ENCODE results near the gene CRCP.
"Not testable (repeated sequence)": the region's sequence is repeated elsewhere in the genome, so short reads cannot be mapped to it uniquely, and the experiment has no call there.

Gene CRCP

GRCh38 chr7:66082886-66083415 is 31.7 kb upstream of the CRCP start:
- no peaks in the 10 kb centered on the region for H3K9me3 ChIP-seq (replicated peaks in 1 of 11)

GRCh38 chr7:66083677-66084076 is 31.0 kb upstream of the CRCP start:
- no peak overlapping the region for H3K9ac ChIP-seq
- peaks cover 0 to 11% (median 7%) of the 10 kb centered on the region in 10 experiments; a peak in 12 of 20 replicates for H3K4me1 ChIP-seq
- H3K9me3 ChIP-seq (replicated peaks in 1 of 11) = no peaks in the 10 kb centered on the region
- peaks cover 16 to 99% (median 76%) of the 10 kb centered on the region in 11 experiments; a peak in 21 of 22 replicates for H3K36me3 ChIP-seq
- TF ChIP-seq Cebpa-rat (IDR thresholded peaks at IDR 0.05) = no peak
- H3K4me3 ChIP-seq = no peak overlapping the region
- no peaks in the 10 kb centered on the region for H3K27me3 ChIP-seq
- H3K27ac ChIP-seq = no peak overlapping the region
- H3K4me2 ChIP-seq = no peak overlapping the region
- H4K20me1 ChIP-seq = peaks cover 0 to 53% (median 7%) of the 10 kb centered on the region in 11 experiments; a peak in 8 of 22 replicates

More at GRCh38 chr7:66082886-66083415, 31.7 kb upstream of the CRCP start:
- H4K20me1 ChIP-seq = peaks cover 0 to 53% (median 7%) of the 10 kb centered on the region in 11 experiments; a peak in 9 of 22 replicates
- H3K27ac ChIP-seq = no peak overlapping the region
- no peak overlapping the region for H3K4me2 ChIP-seq
- H3K27me3 ChIP-seq = no peaks in the 10 kb centered on the region
- no peak overlapping the region for H3K9ac ChIP-seq
- peaks cover 16 to 99% (median 76%) of the 10 kb centered on the region in 11 experiments; a peak in 21 of 22 replicates for H3K36me3 ChIP-seq
- peaks cover 4 to 18% (median 14%) of the 10 kb centered on the region in 10 experiments for H3K4me1 ChIP-seq
- H3K4me3 ChIP-seq = no peak overlapping the region
- TF ChIP-seq Cebpa-rat (IDR thresholded peaks at IDR 0.05) = no peak

GRCh38 chr7:66088861-66089838 is 25.5 kb upstream of the CRCP start:
- peaks cover 0 to 22% (median 0%) of the 10 kb centered on the region in 11 experiments; a peak in 5 of 22 replicates for H4K20me1 ChIP-seq

GRCh38 chr7:66092654-66093053 is 22.0 kb upstream of the CRCP start:
- Histone ChIP-seq H3K9ac (no peak overlapping the region), H3K27ac (no peak overlapping the region), H3K4me1 (0 out of 20 replicates have a peak, but pooled peaks cover 0 to 7% (median 0%) of the 10 kb centered on the region in 10 experiments), H4K20me1 (peaks cover 0 to 4% (median 0%) of the 10 kb centered on the region in 11 experiments; a peak in 1 of 22 replicates), H3K4me2 (no peak overlapping the region), H3K27me3 (no peaks in the 10 kb centered on the region), H3K4me3 (no peak overlapping the region), H3K9me3 (replicated peaks in 1 of 11) (no peaks in the 10 kb centered on the region), H3K36me3 (peaks cover 0 to 45% (median 8%) of the 10 kb centered on the region in 11 experiments; a peak in 13 of 22 replicates)
- no peak for TF ChIP-seq Cebpa-rat (IDR thresholded peaks at IDR 0.05)

More at GRCh38 chr7:66088861-66089838, 25.5 kb upstream of the CRCP start:
- Histone ChIP-seq H3K36me3 (peaks cover 6 to 80% (median 27%) of the 10 kb centered on the region in 11 experiments; a peak in 17 of 22 replicates), H3K27me3 (no peaks in the 10 kb centered on the region), H3K4me1 (peaks cover 0 to 9% (median 7%) of the 10 kb centered on the region in 10 experiments; a peak in 11 of 20 replicates), H3K4me3 (no peak overlapping the region), H3K9me3 (replicated peaks in 1 of 11) (no peaks in the 10 kb centered on the region), H3K4me2 (no peak overlapping the region), H3K9ac (no peak overlapping the region), H3K27ac (no peak overlapping the region)
- TF ChIP-seq Cebpa-rat (IDR thresholded peaks at IDR 0.05) = no peak

- no peak for TF ChIP-seq Cebpa-rat (IDR thresholded peaks at IDR 0.05)
- Histone ChIP-seq H3K4me2 (no peak overlapping the region), H3K4me3 (no peak overlapping the region), H3K36me3 (peaks cover 0 to 29% (median 6%) of the 10 kb centered on the region in 11 experiments; a peak in 10 of 22 replicates), H4K20me1 (no peaks in the 10 kb centered on the region), H3K27me3 (no peaks in the 10 kb centered on the region), H3K9me3 (replicated peaks in 1 of 11) (no peaks in the 10 kb centered on the region), H3K27ac (no peak overlapping the region), H3K4me1 (peaks cover 0 to 13% (median 6%) of the 10 kb centered on the region in 10 experiments; a peak in 9 of 20 replicates), H3K9ac (no peak overlapping the region)
These were observed 19.6 kb upstream of the CRCP start for GRCh38 chr7:66095010-66095409.

- Histone ChIP-seq H3K9me3 (replicated peaks in 1 of 11) (no peaks in the 10 kb centered on the region), H3K4me2 (peak overlapping the region in 5 of 11 experiments; percentile 82 to 90 (median 87); a peak in 10 of 22 replicates), H3K9ac (peak overlapping the region in 1 of 11 experiments; percentile 72; a peak in 1 of 22 replicates), H3K27me3 (no peaks in the 10 kb centered on the region), H4K20me1 (no peaks in the 10 kb centered on the region), H3K4me3 (peak overlapping the region in 3 of 10 experiments; percentile 60 to 62 (median 61); a peak in 4 of 20 replicates), H3K27ac (peak overlapping the region in 1 of 11 experiments; percentile 75; a peak in 2 of 22 replicates), H3K36me3 (no peaks in the 10 kb centered on the region; a peak in 1 of 22 replicates), H3K4me1 (peaks cover 7 to 19% (median 14%) of the 10 kb centered on the region in 10 experiments; a peak in 18 of 20 replicates)
- no peak for TF ChIP-seq Cebpa-rat (IDR thresholded peaks at IDR 0.05)
These were observed 15.5 kb upstream of the CRCP start for GRCh38 chr7:66099232-66099550.

- Histone ChIP-seq H3K9me3 (replicated peaks in 1 of 11) (no peaks in the 10 kb centered on the region), H3K36me3 (no peaks in the 10 kb centered on the region; a peak in 1 of 22 replicates), H3K27me3 (no peaks in the 10 kb centered on the region), H3K4me2 (peak overlapping the region; percentile 66 to 90 (median 83)), H3K4me3 (peak overlapping the region; percentile 47 to 70 (median 60)), H3K27ac (peak overlapping the region in 10 of 11 experiments; percentile 31 to 78 (median 72); a peak in 19 of 22 replicates), H3K9ac (peak overlapping the region; percentile 60 to 75 (median 69); a peak in 21 of 22 replicates), H3K4me1 (peaks cover 7 to 18% (median 14%) of the 10 kb centered on the region in 10 experiments; a peak in 18 of 20 replicates), H4K20me1 (no peaks in the 10 kb centered on the region)
- no peak for TF ChIP-seq Cebpa-rat (IDR thresholded peaks at IDR 0.05)
These were observed 14.9 kb upstream of the CRCP start for GRCh38 chr7:66099551-66100407.

GRCh38 chr7:66100408-66101050 is 14.1 kb upstream of the CRCP start:
- Histone ChIP-seq H3K9me3 (replicated peaks in 1 of 11) (no peaks in the 10 kb centered on the region), H3K27ac (peak overlapping the region in 10 of 11 experiments; percentile 31 to 78 (median 72); a peak in 19 of 22 replicates), H3K9ac (peak overlapping the region; percentile 60 to 75 (median 69); a peak in 21 of 22 replicates), H3K4me3 (peak overlapping the region; percentile 47 to 70 (median 60)), H3K4me1 (peaks cover 7 to 18% (median 14%) of the 10 kb centered on the region in 10 experiments; a peak in 18 of 20 replicates), H3K36me3 (no peaks in the 10 kb centered on the region), H4K20me1 (no peaks in the 10 kb centered on the region), H3K27me3 (no peaks in the 10 kb centered on the region), H3K4me2 (peak overlapping the region; percentile 66 to 90 (median 83))
- no peak for TF ChIP-seq Cebpa-rat (IDR thresholded peaks at IDR 0.05)

- H3K27ac ChIP-seq; H3K27me3 ChIP-seq; H4K20me1 ChIP-seq; H3K9ac ChIP-seq; H3K9me3 ChIP-seq (replicated peaks in 1 of 11); H3K4me2 ChIP-seq; H3K36me3 ChIP-seq; H3K4me3 ChIP-seq: not testable (repeated sequence)
- H3K4me1 ChIP-seq = peaks cover 7 to 30% (median 17%) of the 10 kb centered on the region in 10 experiments; a peak in 19 of 20 replicates
These were observed 12.5 kb upstream of the CRCP start for GRCh38 chr7:66102168-66102567.

- H3K4me3 ChIP-seq; H3K9me3 ChIP-seq (replicated peaks in 1 of 11); H3K36me3 ChIP-seq; H3K27ac ChIP-seq; H3K4me2 ChIP-seq; H4K20me1 ChIP-seq; H3K27me3 ChIP-seq; H3K9ac ChIP-seq: not testable (repeated sequence)
- H3K4me1 ChIP-seq = peaks cover 7 to 43% (median 17%) of the 10 kb centered on the region in 10 experiments; a peak in 19 of 20 replicates
These were observed 10.7 kb upstream of the CRCP start for GRCh38 chr7:66103994-66104393.

Data from BLaER1 treated with 17β-estradiol and CSF1 and Interleukin-3, amounts not matched to agents 10 nM and 100 nM (cell line).